SU-DHL-6 (cell line): ENCODE measurements around the gene BTN2A1.

Experiments used
- CTCF ChIP-seq: fragments of 200-600 bp; sonication (generic); IDR thresholded peaks from one replicate; pipeline ENCODE4 v1.5.1; 2017; ENCODE audit warnings: antibody characterized with exemption, mild to moderate bottlenecking, low read length, moderate library complexity; ENCODE audit not compliant: insufficient read depth, poor library complexity, severe bottlenecking
- EZH2phosphoT487 ChIP-seq: fragments of 200-600 bp; sonication (generic), shearing (Covaris generic); conservative IDR thresholded peaks from 2 replicates; pipeline ENCODE4 v1.6.1; 2018; ENCODE audit warnings: mild to moderate bottlenecking, antibody characterized with exemption, low read length, moderate library complexity, mixed read lengths

DNA sequence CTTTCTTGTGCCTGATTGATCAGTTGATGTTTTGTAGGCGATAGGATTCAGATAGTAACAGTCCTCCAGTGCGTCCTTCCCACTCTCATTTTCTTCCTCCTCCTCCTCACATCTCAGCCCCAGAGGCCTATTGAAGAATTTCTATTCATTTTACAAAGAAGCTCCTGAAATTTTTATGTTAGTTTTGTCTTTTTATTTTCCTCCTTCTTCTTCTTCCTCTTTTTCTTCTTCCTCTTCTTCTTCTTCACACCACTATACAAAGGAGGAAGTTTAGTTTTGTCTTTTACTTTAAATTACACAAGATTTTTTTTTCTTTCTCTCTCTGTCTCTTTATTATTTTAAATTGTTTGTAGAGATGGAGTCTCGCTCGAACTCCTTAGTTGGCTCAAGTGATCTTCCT, 19.1 kb downstream of the BTN2A1 start:
- TF ChIP-seq CTCF = no peak
- TF ChIP-seq EZH2phosphoT487 = no peak
